K562 (cell line): ENCODE data around the gene BARHL2. TPM values are rescaled to one million over a fixed set of nuclear protein-coding genes. Genes with fewer than 3 reads are reported as not detected.

ENCODE experiments used
- ATAC-seq: fragments of 200-7000 bp; cut with Tn5 transposase; 3 replicates; pipeline ENCODE4 v1.9.1; 2020; ENCODE audit warnings: moderate library complexity
- BruUV-seq: library from RNA; stranded (reverse); fragments of 400-500 nt; replicated peaks from 2 replicates; lab custom pipeline; 2021; lab: Mats Ljungman, UMichigan
- CTCF ChIA-PET: fragments of 300-600 bp; formaldehyde crosslinking; extraction: SDS; loops from one replicate; lab custom pipeline; 2021; ENCODE audit warnings: low intra/inter-chr PET ratio; lab: Yijun Ruan, JAX
- POLR2A ChIA-PET: fragments of 300-600, 350-650 bp; sonication (Branson Sonifier 250); formaldehyde crosslinking; extraction: SDS; loops from one replicate; lab custom pipeline; 2021; ENCODE audit warnings: antibody characterized with exemption, inconsistent platforms; lab: Yijun Ruan, JAX
- DNase-seq, 4 experiments: peaks; one replicate each; pipeline versions ENCODE4 v3.0.0 to v3.0.0-alpha.2; 2011 to 2018; ENCODE audit warnings: low spot score in 3 of 4, mixed read lengths in 3 of 4; ENCODE audit errors: extremely low read depth in 1 of 4
- FAIRE-seq: peaks from 2 replicates; lab custom pipeline; 2011; peaks lifted over from hg19 to GRCh38; lab: Jason Lieb, UNC
- H2AFZ ChIP-seq: 2 replicates; pipeline ENCODE4 v1.6.0; 2011; ENCODE audit warnings: low read depth, low read length, control low read depth, inconsistent platforms
- H3K27ac ChIP-seq: fragments of 200-600 bp; 3 replicates; pipeline ENCODE4 v1.8.0; 2011; ENCODE audit warnings: low read depth, mild to moderate bottlenecking, control low read depth, inconsistent platforms, low read length, moderate library complexity, mixed read lengths; ENCODE audit errors: extremely low read depth
- H3K27me3 ChIP-seq, 2 experiments: fragments of 300-600 bp in 1 of 2; 2 replicates in 1 of 2; 3 replicates in 1 of 2; pipeline versions ENCODE4 v1.6.0 to v1.8.0; 2011; ENCODE audit warnings: inconsistent platforms in 2 of 2, low read length in 2 of 2, mild to moderate bottlenecking in 1 of 2, mixed read lengths in 1 of 2, moderate library complexity in 1 of 2; ENCODE audit not compliant: control insufficient read depth in 2 of 2, insufficient read depth in 2 of 2
- H3K36me3 ChIP-seq: fragments of 300-600 bp; 3 replicates; pipeline ENCODE4 v1.8.0; 2011; ENCODE audit warnings: mild to moderate bottlenecking, low read length, inconsistent platforms; ENCODE audit not compliant: control insufficient read depth, insufficient read depth
- H3K4me1 ChIP-seq, 2 experiments: fragments of 200-600 bp in 1 of 2; replicated peaks in 1 of 2; 2 replicates in 1 of 2; 3 replicates in 1 of 2; pipeline versions ENCODE4 v1.5.1 to v1.8.0; 2011; ENCODE audit warnings: inconsistent platforms in 2 of 2, low read length in 2 of 2, mild to moderate bottlenecking in 1 of 2, mixed read lengths in 1 of 2, moderate library complexity in 1 of 2; ENCODE audit not compliant: control insufficient read depth in 2 of 2, insufficient read depth in 2 of 2
- H3K4me2 ChIP-seq: 2 replicates; pipeline ENCODE4 v1.6.1; 2011; ENCODE audit warnings: low read length, control low read depth, inconsistent platforms, mixed read lengths; ENCODE audit not compliant: insufficient read depth
- H3K4me3 ChIP-seq: fragments of 200-600 bp; sonication (generic), shearing (Covaris generic); 2 replicates; pipeline ENCODE4 v1.5.1; 2016; ENCODE audit warnings: control low read depth, inconsistent platforms
- H3K79me2 ChIP-seq: fragments of 200-600 bp; 3 replicates; pipeline ENCODE4 v1.8.0; 2011; ENCODE audit warnings: low read length, inconsistent platforms; ENCODE audit not compliant: control insufficient read depth, insufficient read depth
- H3K9ac ChIP-seq, 2 experiments: 2 replicates each; pipeline versions ENCODE4 v1.6.0 to v1.6.1; 2011; ENCODE audit warnings: low read depth in 2 of 2, low read length in 2 of 2, control low read depth in 1 of 2, inconsistent platforms in 1 of 2, mild to moderate bottlenecking in 1 of 2, mixed read lengths in 1 of 2; ENCODE audit not compliant: insufficient read depth in 1 of 2
- H3K9me1 ChIP-seq: one replicate; pipeline ENCODE4 v1.6.0; 2011; ENCODE audit warnings: inconsistent platforms, mild to moderate bottlenecking, low read length, moderate library complexity; ENCODE audit not compliant: control insufficient read depth, insufficient read depth
- H3K9me3 ChIP-seq: replicated peaks from 2 replicates; pipeline ENCODE4 v1.5.1; 2011; ENCODE audit warnings: low read depth, low read length, inconsistent platforms; ENCODE audit not compliant: control insufficient read depth, insufficient read depth
- H4K20me1 ChIP-seq: replicated peaks from 2 replicates; pipeline ENCODE4 v1.6.1; 2011; ENCODE audit warnings: low read length, inconsistent platforms, mixed read lengths; ENCODE audit not compliant: control insufficient read depth, insufficient read depth
- ARNT ChIP-seq, 2 experiments: fragments of 450-650 bp; IDR thresholded peaks; 2 replicates each; pipeline ENCODE4 v1.6.1; 2016; ENCODE audit warnings: mild to moderate bottlenecking in 1 of 2
- CBFA2T3 ChIP-seq: fragments of 450-650 bp; IDR thresholded peaks from 2 replicates; pipeline ENCODE4 v1.6.1; 2017
- ELK3 ChIP-seq: fragments of 450-650 bp; formaldehyde crosslinking; IDR thresholded peaks from 2 replicates; pipeline ENCODE4 v1.4.0; 2020; ENCODE audit warnings: mild to moderate bottlenecking
- GATAD2B ChIP-seq: fragments of 450-650 bp; IDR thresholded peaks from 2 replicates; pipeline ENCODE4 v1.6.1; 2017; ENCODE audit warnings: mild to moderate bottlenecking, borderline replicate concordance
- MED1 ChIP-seq: sonication (generic); formaldehyde crosslinking; IDR thresholded peaks from 2 replicates; pipeline ENCODE4 v1.8.1; 2023; ENCODE audit warnings: missing genetic modification reagents, borderline replicate concordance
- SMARCE1 ChIP-seq: fragments of 450-650 bp; IDR thresholded peaks from 2 replicates; pipeline ENCODE4 v1.7.1; 2016; ENCODE audit warnings: mild to moderate bottlenecking
- TAF9B ChIP-seq: fragments of 450-650 bp; IDR thresholded peaks from 2 replicates; pipeline ENCODE4 v1.6.1; 2018; ENCODE audit warnings: mild to moderate bottlenecking; ENCODE audit not compliant: partially characterized antibody
- ZBTB17 ChIP-seq: fragments of 450-650 bp; formaldehyde crosslinking; IDR thresholded peaks from 2 replicates; pipeline ENCODE4 v1.4.0; 2020; ENCODE audit warnings: mild to moderate bottlenecking
- ZC3H4 ChIP-seq: sonication (generic); formaldehyde crosslinking; IDR thresholded peaks from 2 replicates; pipeline ENCODE4 v1.9.0; 2021; ENCODE audit warnings: missing genetic modification reagents, borderline replicate concordance
- ZNF655 ChIP-seq: fragments of 250-450 bp; sonication (Bioruptor Pico); IDR thresholded peaks from 2 replicates; pipeline ENCODE4 v1.5.0; 2021
- WGBS: fragments of 100-300 bp; shearing (Covaris generic); methylation state at CpG from one replicate; pipeline ENCODE4 v1.1.6; 2016; ENCODE audit warnings: low coverage, mixed read lengths; ENCODE audit not compliant: insufficient coverage; ENCODE audit errors: missing lambda C conversion rate; 5-methylcytosine and 5-hydroxymethylcytosine counted together
- in situ Hi-C: fragments of 300-500 bp; cut with MboI; formaldehyde crosslinking; loops from 4 replicates; pipeline ENCODE4 v1.15.0; 2018; ENCODE audit warnings: inconsistent platforms, mixed read lengths
- intact Hi-C: fragments of 100-400 bp; cut with micrococcal nuclease; formaldehyde crosslinking; loops from 2 replicates; pipeline ENCODE4 v1.14.2; 2022
- polyA plus RNA-seq, 8 experiments: library from polyadenylated mRNA; depleted of rRNA in 4 of 8; stranded (reverse) in 5 of 8; unstranded in 3 of 8; fragments of >200 nt; fragmentation: Nextera tagmentation in 2 of 8; fragmentation: Illumina TruSeq in 1 of 8; extraction: Ambion mirVana in 2 of 8; extraction: Trizol in 1 of 8; gene quantifications; 2 replicates each; pipeline versions ENCODE4 v1.2.1 to v1.2.3, GENCODE V29; 2011 to 2014; ENCODE audit warnings: inconsistent platforms in 1 of 8, missing spikeins in 1 of 8
- total RNA-seq, 7 experiments: library from RNA; depleted of rRNA in 6 of 7; stranded (reverse); fragments of >200 nt in 6 of 7; fragmentation: Illumina TruSeq in 2 of 7; extraction: Trizol in 2 of 7; gene quantifications; 2 replicates each; pipeline versions ENCODE4 v1.2.1 to v1.2.3, GENCODE V29; 2011 to 2021; ENCODE audit warnings: low replicate concordance in 1 of 7
- TF ChIP-seq, protein P1 (sequence below): fragments of 250-450 bp; sonication (Bioruptor Pico); IDR thresholded peaks from 2 replicates; pipeline ENCODE4 v1.8.0; 2021; ENCODE audit warnings: moderate library complexity, mild to moderate bottlenecking, inconsistent platforms

BARHL2 gene
- total and polyA plus RNA-seq, 9 of the 15 experiments (the other 6 are each of a cell fraction or from before 2014, with no cell fraction given), result 0.06 to 0.11 (median 0.09) TPM; not detected in 6

- BruUV-seq, result no TSS peak
- no peak for DNase-seq
- TF ChIP-seq CBFA2T3 (no peak), TAF9B (no peak), ZNF655 (CRISPR knock-in tag) (no peak), ARNT (IDR thresholded peaks at IDR 0.05) (no peak), ZBTB17 (CRISPR knock-in tag) (no peak), GATAD2B (no peak), ZC3H4 (no peak), ELK3 (no peak), SMARCE1 (no peak), MED1 (CRISPR knock-in tag) (no peak)
- TF ChIP-seq, protein P1, sequence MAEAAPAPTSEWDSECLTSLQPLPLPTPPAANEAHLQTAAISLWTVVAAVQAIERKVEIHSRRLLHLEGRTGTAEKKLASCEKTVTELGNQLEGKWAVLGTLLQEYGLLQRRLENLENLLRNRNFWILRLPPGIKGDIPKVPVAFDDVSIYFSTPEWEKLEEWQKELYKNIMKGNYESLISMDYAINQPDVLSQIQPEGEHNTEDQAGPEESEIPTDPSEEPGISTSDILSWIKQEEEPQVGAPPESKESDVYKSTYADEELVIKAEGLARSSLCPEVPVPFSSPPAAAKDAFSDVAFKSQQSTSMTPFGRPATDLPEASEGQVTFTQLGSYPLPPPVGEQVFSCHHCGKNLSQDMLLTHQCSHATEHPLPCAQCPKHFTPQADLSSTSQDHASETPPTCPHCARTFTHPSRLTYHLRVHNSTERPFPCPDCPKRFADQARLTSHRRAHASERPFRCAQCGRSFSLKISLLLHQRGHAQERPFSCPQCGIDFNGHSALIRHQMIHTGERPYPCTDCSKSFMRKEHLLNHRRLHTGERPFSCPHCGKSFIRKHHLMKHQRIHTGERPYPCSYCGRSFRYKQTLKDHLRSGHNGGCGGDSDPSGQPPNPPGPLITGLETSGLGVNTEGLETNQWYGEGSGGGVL (CRISPR knock-in tag), result no peak
- no peak overlapping the region for H3K4me2 ChIP-seq
- WGBS, result 76% methylated on average over 30 of the region's 55 CpGs
- H3K4me3 ChIP-seq, result no peak overlapping the region
- no peak overlapping the region for H2AFZ ChIP-seq
- H3K4me1 ChIP-seq, result peaks cover 0 to 35% of the 10 kb centered on the region in 2 experiments; a peak in 3 of 5 replicates
- no peak for ATAC-seq
- H3K27ac ChIP-seq, result no peak overlapping the region
- in situ Hi-C loops, result loop anchor here (10.0 kb wide), 2 partner anchors 245 to 445 kb away; no protein-coding TSS in a partner anchor
- no peaks in the 10 kb centered on the region for H4K20me1 ChIP-seq
- H3K9ac ChIP-seq, result no peak overlapping the region
- intact Hi-C loops, result loop anchor here (2.0 to 5.0 kb wide), 3 partner anchors 93 to 445 kb away; no protein-coding TSS in a partner anchor
- ChIA-PET CTCF (no interaction called here), POLR2A (interaction anchor here (0.8 kb wide), 2 partner anchors 131 to 228 kb away, joined by 3 read pairs; no protein-coding TSS in a partner anchor)
- H3K9me3 ChIP-seq, result no peaks in the 10 kb centered on the region
- no peaks in the 10 kb centered on the region for H3K36me3 ChIP-seq
- no peak for FAIRE-seq
- H3K79me2 ChIP-seq, result no peaks in the 10 kb centered on the region
- H3K9me1 ChIP-seq, result no peaks in the 10 kb centered on the region
- H3K27me3 ChIP-seq, result peaks cover 17 to 20% of the 10 kb centered on the region in 2 experiments
Observed at GRCh38 chr1:90719330-90720144, 2.4 kb upstream of the BARHL2 start.
